Activated effector memory CD4-positive, alpha-beta T cell treated with anti-CD3 and anti-CD28 coated beads, Interleukin-2, amount 50 U/mL, for 16 hours (primary cell): ENCODE results near the gene YLPM1.
"Not testable (repeated sequence)": the region's sequence is repeated elsewhere in the genome, so short reads cannot be mapped to it uniquely, and the experiment has no call there.

ENCODE experiments used
- DNase-seq: peaks from one replicate; pipeline ENCODE4 v3.0.0-alpha.2; 2020

YLPM1 gene, protein sequence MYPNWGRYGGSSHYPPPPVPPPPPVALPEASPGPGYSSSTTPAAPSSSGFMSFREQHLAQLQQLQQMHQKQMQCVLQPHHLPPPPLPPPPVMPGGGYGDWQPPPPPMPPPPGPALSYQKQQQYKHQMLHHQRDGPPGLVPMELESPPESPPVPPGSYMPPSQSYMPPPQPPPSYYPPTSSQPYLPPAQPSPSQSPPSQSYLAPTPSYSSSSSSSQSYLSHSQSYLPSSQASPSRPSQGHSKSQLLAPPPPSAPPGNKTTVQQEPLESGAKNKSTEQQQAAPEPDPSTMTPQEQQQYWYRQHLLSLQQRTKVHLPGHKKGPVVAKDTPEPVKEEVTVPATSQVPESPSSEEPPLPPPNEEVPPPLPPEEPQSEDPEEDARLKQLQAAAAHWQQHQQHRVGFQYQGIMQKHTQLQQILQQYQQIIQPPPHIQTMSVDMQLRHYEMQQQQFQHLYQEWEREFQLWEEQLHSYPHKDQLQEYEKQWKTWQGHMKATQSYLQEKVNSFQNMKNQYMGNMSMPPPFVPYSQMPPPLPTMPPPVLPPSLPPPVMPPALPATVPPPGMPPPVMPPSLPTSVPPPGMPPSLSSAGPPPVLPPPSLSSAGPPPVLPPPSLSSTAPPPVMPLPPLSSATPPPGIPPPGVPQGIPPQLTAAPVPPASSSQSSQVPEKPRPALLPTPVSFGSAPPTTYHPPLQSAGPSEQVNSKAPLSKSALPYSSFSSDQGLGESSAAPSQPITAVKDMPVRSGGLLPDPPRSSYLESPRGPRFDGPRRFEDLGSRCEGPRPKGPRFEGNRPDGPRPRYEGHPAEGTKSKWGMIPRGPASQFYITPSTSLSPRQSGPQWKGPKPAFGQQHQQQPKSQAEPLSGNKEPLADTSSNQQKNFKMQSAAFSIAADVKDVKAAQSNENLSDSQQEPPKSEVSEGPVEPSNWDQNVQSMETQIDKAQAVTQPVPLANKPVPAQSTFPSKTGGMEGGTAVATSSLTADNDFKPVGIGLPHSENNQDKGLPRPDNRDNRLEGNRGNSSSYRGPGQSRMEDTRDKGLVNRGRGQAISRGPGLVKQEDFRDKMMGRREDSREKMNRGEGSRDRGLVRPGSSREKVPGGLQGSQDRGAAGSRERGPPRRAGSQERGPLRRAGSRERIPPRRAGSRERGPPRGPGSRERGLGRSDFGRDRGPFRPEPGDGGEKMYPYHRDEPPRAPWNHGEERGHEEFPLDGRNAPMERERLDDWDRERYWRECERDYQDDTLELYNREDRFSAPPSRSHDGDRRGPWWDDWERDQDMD (N-terminal part only)

DNA sequence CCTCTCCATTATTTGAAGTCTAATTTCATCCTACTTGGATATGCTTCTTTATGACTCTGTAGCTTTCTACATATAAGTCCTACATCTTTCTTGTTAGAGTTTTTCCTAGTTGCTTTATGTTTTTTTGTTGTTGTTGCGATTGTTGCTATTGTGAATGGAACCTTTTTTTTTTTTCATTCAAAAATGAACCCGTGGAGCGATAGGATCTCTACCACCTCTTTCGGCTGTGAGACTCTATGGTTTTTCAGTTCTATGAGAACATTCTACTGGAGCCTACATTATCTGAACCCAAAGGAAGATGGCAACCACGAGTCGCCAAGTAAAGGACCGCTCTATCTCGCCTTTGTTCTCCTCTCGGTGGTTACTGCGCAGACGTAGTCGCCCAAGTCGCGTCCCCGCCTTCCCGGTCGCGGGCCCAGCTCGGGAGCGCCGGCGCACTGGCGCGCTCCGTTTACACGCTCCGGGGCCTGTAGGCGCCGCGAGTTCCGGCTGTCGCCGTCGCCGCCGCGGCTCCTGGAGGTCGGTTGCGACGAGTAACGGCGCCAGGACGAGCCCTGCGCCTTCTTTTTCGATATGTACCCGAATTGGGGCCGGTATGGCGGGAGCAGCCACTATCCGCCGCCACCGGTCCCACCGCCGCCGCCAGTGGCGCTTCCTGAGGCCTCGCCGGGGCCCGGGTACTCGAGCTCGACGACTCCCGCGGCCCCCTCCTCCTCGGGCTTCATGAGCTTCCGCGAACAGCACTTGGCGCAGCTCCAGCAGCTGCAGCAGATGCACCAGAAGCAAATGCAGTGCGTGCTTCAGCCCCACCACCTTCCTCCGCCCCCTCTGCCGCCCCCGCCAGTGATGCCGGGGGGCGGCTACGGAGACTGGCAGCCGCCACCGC, at the start of gene YLPM1:
YLPM1 (plus strand) TSS at position 400 of the 886 bp plus-strand sequence; CDS start at position 574, 174 bp downstream.
- peak; percentile 97 for DNase-seq

DNA sequence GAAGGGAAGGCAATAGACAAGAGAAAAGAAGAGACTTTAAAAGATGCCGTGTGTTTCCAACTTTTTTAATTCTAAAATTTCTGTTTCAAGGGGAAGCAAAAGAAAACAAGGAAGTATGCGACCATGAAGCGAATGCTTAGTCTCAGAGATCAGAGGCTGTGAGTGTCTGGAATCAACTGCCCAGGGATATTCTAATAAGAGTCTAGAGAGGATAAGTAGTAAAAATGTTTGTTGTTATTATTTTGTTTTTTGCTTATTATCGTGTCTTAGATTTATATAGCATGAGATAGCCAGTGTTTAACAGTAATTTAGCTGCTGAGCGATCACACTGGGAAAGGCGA, 49.8 kb upstream of the YLPM1 start:
- DNase-seq, result no peak

DNA sequence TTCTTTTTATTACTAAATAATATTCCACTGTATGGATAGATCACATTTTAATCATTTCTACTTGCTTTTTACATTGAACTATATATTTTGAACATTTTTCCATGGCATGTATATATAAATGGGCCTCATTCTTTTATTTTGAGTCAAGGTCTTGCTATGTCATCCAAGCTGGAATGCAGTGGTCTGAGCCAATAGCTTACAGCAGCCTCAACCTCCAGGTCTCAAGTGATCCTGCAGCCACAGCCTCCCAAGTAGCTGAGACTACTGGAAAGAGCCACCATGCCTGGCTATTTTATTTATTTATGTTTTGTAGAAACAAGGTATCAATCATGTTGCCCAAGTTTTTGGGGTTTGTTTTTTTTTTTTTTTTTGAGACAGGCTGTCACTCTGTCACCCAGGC, 42.6 kb upstream of the YLPM1 start:
- DNase-seq, result no peak

DNA sequence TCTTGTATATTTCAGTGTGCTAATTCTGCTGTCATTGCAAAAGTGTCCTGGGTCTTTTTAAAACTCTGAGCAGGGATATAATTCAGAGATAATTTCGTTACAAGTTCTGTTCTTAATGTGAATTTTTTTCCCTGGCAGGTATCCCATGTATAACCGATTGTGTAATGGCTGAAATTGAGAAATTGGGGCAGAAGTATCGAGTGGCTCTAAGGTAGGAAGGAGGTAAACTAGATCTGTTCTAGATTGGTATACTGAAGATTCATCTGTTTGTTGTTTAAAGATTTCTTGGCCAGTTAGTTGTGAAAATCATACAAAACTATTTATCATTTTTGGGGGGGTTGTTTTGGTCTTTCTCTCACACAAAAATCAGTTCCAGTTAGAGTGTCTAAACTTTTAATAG, 40.0 kb upstream of the YLPM1 start:
- DNase-seq, result no peak

DNA sequence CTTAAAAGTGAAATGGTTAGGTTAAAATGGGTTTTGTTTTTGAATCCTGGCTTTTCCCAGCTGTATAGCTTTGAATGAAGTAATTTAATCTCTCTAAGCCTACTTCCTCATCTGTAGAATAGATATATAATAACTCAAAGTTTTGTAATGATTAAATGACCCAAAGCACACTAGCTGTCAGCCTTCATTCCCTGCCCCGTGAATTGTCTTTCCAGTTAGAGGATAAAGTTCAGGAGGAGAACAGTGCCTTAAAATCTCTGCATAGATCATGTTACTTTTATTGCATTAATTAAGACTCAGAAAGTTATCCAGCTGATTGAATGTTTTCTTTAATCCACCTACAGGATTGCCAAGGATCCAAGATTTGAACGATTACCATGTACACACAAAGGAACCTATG, 30.7 kb upstream of the YLPM1 start:
- no peak for DNase-seq

DNA sequence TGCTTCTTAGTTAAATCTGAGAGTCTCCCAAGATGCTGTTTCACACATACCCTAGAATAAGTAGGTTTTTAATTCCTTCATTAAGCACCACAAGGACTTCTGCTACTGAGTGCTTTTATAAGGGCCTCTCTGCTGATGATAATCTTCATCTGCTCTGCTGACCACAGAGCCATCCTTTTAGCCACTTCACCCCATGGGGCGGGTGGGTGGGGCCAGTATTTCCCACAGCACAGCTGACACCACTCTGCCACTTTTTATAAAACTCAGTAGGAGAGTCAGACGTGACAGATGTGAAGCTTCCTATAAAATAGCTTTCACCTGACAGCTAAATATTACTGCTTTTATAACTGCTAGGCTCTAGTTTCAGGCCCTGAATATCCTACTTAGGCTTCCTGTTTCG, 29.9 kb upstream of the YLPM1 start:
- DNase-seq, result no peak

DNA sequence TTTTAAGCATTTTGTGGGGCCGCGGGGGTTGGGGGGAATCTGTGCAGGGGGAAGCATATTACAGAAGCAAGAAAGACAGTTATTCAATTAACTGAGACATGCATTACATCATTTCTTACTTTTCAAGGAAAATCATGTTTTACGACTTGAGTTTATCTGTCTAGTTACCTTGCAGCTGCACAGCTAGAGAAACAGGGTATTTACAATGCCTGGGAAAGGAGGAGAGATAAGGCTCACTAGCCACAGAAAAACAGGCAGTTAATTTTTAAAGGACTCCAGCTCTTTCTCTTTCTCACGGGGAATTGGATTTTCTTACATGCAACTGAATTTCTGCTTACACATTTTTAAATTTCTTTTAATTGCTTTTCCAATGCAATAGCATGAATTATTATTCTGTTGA, 28.0 kb upstream of the YLPM1 start:
- no peak for DNase-seq

DNA sequence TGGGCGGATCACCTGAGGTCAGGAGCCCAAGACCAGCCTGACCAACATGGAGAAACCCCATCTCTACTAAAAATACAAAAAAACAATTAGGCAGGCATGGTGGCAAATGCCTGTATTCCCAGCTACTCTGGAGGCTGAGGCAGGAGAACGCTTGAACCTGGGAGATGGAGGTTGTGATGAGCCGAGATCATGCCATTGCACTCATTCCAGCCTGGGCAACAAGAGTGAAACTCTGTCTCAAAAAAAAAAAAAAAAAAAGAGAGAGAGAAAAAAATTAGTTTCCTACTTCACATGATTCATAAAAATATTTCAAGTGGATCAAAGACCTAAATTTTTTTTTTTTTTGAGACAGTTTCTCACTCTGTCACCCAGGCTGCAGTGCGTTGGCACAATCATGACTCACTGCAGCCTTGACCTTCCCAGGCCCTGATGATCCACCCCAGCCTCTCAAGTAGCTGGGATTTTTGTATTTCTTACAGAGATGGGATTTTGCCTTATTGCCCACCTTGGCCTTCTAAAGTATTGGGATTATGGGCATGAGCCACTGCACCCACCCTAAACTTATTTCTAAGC, 25.3 kb upstream of the YLPM1 start:
- DNase-seq, result no peak

DNA sequence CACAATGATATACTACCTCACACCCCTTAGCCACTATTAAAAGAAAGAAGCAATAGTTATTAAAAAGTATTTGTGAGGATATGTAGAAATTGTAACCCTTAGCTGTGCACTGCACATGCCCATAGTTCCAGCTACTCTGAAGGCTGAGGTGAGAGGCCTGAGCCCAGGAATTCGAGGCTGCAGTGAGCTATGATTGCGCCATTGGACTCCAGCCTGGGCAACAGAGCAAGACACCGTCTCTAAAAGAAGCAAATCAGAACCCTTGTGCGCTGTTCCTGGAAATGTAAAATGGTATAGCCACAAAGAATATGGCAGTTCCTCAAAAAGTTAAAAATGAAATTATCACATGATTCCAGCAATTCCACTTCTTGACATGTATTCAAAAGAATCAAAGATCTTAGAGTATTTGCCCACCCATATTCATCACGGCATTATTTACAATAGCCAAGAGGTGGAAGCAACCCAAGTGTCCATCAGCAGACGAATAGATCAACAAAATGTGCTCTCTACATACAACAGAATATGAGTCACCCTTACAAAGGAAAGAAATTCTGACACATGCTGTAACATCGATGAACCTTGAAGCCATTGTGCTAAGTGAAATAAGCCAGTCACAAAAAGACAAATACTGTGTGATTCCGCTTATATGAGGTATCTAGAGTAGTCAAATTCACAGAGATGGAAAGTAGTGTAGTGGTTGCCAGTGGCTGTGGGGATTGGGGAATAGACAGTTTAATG, 23.7 kb upstream of the YLPM1 start:
- no peak for DNase-seq

DNA sequence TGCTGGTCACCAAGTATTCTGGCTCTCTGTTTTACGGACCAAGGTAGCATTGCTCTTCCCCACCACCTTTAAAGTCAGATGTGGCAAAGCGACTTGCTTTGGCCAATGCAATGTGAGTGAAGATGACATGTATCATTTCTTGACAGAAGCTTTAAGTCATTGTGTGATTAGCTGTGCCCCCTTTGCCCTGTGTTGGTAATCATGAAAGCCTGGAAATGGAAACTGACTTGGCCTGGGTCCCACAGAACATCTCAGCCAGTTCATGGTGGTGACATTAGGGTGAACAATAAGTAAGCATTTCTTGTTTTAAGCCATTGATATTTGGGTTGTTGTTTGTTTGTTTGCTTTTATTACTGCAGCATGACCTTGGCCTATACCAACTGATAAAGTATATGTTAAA, 15.9 kb upstream of the YLPM1 start:
- no peak for DNase-seq

DNA sequence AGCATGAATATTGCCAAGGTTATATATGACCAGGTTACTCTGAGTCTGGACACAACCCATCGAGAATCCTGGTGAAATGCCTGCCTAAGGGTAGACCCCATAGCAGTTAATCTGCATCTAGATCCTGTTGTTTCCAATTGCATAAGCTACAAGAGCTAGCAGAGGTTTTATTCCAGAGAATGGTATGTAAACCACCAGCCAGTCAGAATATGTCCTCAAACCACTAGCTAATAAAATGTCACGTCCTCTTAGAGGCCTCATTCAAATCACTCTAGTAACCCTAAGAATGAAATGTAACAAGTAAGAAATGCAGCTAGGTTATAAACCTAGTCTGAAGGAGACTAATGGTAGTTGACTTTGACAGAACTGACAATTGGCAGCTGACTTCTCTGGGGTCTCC, 9.0 kb upstream of the YLPM1 start:
- DNase-seq, result no peak

DNA sequence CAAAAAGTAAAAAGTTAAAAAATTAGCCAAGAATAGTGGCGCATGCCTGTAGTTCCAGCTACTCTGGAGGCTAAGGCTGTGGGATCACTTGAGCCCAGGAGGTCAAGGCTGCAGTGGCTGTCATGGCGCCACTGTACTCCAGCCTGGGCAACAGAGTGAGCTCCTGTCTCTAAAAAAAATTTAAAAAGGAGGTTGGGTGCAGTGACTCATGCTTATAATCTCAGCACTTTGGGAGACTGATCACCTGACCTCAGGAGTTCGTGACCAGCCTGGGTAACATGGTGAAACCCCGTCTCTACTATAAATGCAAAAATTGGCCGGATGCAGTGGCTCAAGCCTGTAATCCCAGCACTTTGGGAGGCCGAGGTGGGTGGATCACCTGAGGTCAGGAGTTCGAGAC, 8.2 kb upstream of the YLPM1 start:
- DNase-seq, result no peak

DNA sequence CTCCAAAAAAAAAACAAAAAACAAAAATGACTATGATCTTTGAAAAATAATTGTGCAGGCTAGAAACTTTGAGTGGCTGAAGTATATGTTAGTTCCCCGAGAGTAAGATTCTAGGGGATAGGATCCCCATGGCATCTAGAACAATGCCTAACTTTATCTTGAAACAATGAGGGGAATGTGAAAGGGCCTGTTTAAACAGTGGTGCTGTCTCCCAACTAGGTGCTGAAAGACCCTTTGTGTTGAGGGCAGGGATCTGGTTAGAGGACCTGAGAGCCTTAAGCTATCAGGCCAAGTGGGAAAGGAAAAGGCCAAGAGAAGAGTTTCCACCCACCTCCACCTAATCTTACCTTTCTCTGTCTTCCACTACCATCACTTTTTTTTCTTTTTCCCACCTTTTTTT, 6.8 kb upstream of the YLPM1 start:
- DNase-seq, result no peak

DNA sequence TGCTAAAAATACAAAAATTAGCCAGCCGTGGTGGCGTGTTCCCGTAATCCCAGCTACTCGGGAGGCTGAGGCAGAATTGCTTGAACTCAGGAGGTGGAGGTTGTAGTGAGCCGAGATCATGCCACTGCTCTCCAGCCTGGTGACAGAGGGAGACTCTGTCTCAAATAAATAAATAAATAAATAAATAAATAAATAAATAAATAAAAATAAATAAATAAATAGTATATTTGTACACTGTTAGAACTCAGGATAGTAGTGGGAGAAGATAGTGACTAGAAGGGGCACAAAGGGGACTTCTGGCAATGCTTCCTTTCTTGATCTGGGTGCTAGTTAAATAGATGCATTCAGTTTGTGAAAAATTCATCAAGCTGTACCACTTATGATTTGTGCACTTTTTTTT, 4.6 kb upstream of the YLPM1 start:
- not testable (repeated sequence) for DNase-seq

DNA sequence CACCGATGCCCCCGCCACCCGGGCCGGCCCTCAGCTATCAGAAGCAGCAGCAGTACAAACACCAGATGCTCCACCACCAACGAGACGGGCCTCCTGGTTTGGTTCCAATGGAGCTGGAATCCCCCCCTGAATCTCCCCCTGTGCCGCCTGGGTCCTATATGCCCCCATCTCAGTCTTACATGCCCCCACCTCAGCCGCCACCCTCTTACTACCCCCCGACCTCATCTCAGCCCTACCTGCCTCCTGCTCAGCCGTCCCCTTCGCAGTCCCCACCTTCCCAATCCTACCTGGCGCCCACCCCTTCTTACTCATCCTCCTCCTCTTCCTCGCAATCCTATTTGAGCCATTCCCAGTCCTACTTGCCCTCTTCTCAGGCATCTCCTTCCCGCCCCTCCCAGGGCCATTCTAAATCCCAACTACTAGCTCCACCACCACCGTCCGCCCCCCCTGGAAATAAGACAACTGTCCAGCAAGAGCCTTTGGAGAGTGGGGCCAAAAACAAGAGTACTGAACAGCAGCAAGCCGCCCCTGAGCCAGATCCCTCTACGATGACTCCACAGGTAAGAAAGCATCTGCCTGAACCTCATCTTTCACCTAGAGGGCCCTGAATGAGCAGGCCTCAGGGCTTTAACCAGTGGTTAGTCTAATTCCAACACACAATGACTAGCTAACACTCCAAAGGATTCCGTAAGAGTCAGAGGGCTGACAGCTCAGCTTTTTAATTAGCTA, 851 bp downstream of the YLPM1 start:
- DNase-seq, result peak; percentile 68

DNA sequence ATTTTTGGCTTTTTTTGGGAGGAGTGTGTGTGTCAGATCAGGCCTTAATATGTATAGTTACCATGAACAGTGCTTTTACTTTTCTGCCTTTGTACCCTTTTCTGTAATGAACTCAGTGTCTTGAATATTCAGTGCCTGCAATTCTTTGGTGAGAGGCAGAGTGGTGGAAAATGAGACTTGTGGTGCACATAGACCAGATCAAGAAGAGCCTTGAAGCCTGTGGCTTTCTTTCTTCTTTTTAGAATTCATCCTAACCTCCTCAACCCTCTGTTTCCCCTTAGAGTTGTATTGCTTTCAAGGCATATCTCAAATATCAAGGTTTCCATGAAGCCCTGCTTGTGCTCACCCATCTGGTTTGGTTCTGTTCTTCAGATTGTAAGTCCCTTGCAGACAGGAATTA, 2.6 kb downstream of the YLPM1 start:
- DNase-seq, result no peak

DNA sequence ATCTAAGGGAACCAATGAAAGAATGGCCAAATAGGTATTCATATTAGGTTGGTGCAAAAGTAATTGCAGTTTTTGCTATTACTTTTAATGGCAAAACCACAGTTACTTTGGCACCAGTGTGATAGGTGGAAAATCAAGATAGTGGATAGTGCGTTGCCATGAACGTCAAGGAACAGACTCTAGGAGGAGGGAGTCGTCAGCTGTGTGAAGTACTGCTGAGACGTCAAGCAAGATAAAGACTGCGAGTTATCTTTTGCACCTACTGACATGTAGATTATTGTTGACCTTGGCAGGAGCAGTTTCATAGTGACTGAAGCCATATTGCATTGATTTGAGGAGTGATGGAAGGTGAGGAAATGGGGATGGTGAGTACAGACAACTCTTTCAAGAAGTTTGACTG, 8.3 kb downstream of the YLPM1 start:
- no peak for DNase-seq

DNA sequence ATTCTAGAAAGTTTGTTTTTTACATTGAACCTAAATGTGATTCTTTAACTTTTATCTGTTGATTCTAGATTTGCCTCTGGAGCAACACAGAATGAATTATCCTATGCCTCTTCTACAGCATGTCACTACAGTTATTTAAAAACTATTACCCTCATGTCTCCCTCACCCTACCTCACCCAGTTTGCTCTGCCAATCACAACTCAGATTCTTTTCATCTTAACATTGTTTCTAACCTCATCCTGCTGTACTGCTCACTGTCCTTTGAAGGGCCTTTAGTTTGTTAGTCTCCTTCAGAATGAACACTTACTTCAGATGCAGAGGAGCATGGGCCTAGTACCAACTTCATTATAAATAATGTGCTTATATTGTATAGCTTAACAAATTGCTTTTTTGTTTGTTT, 21.5 kb downstream of the YLPM1 start:
- DNase-seq, result no peak

DNA sequence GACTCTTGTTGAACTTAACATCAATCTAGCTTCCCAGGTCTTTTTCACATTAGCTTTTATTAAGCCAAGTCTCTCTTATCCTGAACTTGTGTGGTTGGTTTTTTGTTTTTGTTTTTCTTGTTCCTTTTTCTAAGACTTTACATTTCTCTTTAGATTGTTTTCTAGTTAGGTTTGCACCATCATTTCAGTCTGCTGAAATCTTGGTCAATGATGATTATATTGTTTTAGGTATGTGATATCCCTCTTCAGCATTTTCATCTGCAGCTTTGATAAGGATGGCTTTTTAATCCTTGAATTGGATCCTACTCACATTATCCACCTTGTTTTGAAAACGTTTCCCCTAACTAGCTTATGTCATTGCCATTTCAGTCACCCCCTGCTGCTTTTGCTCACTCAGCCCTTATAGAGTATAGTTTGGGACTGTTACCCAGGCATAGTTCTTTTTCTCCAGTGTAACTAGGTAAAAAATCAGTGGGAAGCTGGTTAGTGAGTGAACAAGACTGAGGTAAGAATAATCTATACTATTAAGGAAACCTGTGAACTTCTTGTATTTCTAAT, 22.0 kb downstream of the YLPM1 start:
- no peak for DNase-seq

DNA sequence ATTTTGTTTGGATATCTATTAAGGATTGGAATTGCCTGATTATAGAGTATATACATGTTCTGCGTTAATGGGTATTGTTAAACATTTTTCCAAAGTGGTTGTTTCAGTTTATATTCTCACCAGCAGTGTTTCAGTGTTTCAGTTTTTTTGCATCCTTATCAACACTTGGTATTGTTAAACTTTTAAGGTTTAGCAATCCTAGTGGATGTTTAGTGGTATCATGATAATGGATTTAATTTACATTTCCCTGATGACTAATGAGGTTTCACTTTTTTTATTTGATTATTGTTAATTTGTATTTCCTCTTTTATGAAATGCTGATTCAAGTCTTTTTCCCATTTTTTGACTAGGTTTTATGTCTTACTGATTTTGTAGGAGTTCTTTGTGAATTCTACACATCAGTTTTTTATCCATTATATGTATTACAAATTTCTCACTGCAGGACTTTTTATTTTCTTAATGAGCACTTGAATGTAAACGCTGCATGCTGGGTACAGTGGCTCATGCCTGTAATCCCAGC, 23.7 kb downstream of the YLPM1 start:
- DNase-seq, result no peak
